HL-60/S4 treated with phorbol 12-myristate 13-acetate at 8.2 ng/mL for 4 days and 3 days (cell line): Measurements from ENCODE around the gene LIPG.
"Not testable (repeated sequence)": the region's sequence is repeated elsewhere in the genome, so short reads cannot be mapped to it uniquely, and the experiment has no call there.

Source experiments
- in situ Hi-C: fragments of 300-500 bp; cut with MboI; formaldehyde crosslinking; loops from 2 replicates; pipeline ENCODE4 v1.15.0; 2022; ENCODE audit warnings: low sequenced_read_pairs

The LIPG gene

DNA sequence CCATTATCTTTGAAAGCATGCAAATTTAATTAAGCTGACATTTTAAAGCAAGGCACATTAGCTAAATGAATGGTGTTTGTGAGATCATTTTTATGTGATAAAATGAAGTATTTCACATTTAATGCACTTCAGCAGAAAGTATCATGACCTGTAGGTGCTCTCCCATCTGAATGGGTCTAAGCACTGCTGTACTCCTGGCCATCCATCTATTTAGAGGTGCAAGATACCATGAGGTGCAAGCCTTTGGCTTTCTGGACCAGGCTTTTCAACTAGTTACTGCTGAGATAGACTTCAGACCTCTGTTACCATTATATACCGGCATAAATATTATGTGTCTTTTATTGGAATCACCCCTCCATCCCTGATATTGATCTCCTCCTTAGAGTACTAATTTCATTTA, 15.6 kb upstream of the LIPG start:
- in situ Hi-C loops = no loop called here

DNA sequence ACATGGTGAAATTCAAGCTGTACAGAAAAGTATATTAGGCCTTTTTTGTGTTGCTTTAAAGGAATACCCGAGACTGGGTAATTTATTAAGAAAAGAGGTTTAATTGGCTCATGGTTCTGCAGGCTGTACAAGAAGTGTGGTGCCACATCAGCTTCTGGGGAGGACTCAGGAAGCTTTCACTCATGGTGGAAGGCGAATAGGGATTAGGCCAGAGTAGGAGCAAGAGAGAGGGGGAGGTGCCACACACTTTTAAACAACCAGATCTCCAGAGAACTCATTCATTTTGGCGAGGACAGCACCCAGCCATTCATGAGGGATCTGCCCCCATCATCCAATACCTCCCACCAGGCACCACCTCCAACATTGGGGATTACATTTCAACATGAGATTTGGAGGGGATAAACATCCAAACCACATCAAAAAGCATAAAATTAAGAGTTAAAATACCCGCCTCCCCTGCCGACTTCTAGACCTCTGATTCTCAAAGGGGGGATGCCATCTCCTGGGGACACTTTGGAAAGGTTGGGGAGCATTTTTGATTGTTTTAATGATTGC, 15.1 kb upstream of the LIPG start:
- in situ Hi-C loops = no loop called here

DNA sequence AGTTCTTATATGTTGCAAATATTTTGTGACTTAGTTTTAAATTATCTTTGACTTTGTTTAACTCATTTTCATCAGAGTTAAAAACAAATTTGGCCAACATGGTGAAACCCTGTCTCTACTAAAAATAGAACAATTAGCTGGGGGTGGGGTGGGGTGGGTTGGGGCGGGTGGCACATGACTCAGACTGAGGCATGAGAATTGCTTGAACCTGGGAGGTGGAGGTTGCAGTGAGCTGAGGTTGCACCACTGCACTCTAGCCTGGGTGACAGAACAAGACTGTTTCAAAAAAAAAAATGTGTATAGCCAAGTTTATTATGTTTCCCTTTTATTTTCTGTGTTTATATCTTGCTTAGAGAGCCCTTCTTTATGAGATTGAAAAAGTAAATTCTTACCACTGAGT, 14.2 kb upstream of the LIPG start:
- in situ Hi-C loops = no loop called here

DNA sequence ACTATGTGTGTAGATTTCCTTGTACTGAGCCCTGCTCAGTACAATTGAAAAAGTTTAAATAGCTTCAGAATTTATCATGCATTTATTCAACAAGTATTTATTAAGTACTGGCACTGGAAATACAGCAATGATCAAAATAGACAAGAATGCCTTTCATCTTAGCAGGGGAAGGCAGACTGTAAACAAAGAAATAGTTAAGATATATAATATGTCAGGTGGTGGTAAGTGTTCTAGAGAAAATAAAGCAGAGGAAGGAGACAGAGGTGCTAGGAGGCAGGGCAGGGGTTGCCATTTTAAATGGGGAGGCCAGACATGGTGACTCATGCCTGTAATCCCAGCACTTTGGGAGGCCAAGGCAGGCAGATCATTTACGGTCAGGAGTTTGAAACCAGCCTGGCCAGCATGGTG, 13.6 kb upstream of the LIPG start:
- in situ Hi-C loops = no loop called here

DNA sequence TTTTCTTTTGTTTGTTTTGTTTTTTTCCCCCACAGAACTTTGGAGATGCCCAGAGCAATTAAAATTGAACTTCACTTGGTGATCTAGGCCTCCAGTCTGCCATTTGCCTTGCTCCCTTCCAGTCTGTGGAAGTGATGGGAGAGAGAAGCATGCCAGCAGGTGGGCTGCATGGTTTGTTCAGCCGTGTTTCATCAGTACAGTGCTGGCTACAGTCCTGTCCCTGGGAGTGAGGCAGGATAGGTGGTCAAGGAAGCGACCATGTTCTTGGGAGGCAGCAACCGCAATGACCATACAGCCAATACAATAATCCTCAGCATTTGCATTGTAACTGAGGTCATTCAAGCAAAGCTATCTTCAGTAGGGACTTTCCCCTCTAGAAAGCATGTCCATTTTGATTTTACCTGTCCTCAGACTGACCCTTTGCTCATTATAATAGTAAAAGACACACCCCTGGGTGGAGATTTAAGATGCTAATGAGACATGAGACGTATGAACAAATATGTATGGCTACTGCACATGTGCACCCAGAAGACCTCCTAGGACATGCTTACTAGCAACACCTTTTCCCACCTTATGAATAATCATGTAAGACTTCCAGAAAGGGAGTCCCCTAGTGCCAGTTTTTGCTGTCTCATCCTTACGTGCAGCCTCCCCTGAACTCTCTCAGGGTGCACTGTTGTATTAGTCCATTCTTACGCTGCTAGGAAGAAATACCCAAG, 11.1 kb upstream of the LIPG start:
- in situ Hi-C loops = no loop called here

DNA sequence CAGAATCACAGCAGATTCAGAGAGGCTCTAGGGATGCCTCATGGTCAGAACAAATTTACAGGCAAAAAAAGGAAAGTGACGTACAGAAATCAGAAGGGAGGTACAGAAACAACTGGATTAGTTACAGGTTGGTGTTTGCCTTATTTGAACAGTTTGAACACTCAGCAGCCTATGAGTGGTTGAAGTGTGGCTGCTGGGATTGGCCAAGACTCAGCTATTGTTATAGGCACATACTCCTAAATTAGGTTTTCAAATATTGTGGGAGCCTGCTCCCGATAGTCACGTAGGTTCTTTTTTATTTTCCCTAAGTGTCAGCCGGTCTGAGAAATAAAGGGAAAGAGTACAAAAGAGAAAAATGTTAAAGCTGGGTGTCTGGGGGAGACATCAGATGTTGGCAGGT, 8.9 kb upstream of the LIPG start:
- in situ Hi-C loops = no loop called here

DNA sequence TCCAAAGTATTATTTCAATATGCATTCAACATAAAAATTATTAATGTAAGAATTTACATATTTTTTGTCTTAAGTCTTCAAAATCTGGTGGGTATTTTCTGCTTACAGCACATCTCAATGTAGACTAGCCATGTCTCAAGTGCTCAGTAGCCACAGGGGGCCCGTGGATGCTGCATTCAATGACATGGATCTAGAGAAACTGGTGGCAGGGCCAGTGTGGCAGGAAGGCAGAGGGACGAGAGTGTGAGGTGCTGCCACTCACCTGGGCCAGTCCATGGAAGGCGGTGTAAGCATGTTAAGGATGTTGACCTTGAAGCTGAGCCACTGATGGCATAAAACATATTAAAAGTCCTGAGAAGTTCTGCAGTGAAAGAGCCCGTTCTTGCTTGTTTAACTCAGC, 6.2 kb upstream of the LIPG start:
- in situ Hi-C loops = no loop called here

DNA sequence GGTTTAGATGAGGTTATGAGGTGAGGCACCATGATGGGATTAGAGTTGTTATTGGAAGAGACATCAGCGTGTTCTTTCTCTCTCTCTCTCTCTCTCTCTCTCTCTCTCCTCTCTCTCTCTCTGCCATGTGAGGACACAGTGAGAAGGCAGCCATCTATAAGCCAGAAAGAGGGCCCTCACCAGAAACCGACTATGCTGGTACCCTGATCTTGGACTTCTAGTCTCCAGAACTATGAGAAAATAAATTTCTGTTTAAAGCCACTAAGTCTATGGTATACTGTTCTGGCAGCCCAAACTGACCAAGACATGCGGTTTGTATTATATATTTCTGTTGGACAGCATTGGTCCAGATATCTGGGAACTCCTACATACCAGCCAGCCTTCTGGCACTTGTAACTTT, 3.5 kb upstream of the LIPG start:
- in situ Hi-C loops = no loop called here

DNA sequence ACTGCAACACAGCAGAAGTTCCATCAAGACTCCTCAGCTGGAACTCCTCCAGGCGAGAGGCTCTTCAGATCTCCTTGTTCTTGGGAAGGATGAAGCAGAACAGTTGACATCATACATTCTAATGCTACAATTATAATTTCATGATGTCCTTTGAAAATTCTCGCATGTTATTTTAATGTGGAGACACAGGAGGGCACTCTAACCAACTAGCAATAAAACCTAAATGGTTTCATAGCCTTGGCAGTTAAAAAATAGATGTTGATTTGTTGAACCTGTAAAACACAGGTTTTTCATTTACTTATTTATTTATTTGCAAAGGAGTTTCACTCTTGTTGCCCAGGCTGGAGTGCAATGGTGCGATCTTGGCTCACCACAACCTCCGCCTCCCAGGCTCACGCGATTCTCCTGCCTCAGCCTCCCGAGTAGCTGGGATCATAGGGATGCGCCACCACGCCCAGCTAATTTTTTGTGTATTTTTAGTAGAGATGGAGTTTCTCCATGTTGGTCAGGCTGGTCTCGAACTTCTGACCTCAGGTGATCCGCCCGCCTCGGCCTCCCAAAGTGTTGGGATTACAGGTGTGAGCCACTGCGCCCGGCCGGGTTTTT, 2.4 kb upstream of the LIPG start:
- in situ Hi-C loops = not testable (repeated sequence)

DNA sequence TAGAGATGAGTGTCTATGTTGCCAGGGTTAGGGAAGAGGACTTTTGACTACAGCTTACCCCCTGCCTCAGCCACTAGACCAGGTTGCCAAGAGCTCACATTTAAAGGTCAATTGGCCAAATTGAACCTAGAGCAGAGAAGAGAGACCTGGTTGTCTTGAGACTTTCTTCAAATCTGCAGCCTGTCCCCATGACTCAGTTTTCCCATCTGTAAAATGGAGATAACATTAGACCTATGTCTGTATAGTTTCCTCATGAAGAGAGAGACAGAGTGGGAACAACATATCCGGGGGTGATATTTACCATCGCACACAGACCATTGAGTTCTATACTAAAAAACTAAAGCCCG, 1.6 kb upstream of the LIPG start:
- in situ Hi-C loops = no loop called here

DNA sequence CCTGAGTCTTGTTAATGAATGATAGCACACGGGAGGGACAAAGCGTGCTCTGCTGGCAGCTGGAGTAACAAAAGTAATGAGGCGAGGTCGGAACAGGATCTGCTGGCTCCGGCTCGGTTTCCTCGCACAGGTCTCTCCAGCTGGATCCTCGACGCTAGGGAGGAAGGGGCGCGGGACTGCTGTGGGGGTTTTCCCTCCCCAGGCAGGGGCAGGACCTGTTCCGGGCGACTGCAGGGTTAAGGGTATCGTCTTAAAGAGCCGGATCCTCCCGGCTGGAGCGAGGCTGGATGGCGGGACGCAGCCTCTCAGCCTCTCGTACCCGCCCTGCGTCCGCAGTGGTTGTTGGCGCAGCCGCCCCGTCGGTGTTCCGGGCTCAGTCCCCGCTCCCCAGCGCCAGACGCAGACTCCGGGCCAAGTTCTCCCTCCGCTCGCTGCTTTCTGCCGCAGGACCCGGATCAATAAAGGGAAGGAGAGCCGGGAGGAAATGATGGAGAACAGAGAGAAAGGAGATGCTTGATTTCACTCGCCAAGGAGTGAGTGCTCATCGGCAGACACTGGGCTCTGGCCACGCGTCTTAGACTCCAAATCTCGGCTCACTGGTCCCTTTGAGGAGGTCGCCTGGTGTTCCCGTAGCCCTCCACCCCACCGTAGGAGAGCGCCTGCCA, 1.1 kb upstream of the LIPG start:
- in situ Hi-C loops = no loop called here

DNA sequence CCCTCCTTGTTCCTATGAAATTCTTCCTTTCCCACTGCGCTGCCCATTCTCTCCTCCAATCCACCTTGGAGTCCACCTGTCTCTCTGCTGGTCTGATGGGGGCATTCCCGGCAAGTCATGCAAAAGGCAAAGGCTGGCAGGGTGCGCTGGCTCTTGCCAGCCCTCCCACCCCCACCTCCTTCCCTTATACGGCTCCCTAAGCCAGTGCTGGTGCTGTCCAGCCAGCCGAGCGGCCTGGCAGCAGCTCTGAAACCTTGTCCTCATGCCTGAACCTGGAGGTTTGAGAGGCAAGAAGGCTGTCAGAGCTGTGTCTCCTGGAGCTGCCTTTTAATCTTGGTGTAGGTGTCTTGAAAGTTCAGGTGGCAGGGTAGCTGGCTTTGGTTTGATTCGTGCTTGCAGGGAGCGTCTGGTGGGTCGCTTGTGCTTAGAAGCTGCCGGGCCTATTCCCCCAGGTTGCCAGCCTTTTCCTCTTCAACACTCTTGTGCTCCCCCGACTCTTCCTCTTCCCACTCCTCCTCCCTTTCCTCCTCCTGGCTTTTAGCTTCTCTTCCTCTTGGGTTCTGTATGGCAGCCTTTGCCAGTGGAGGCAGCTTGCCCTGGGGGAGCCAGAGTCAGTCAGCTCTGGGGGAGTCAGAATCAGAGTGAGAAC, 748 bp downstream of the LIPG start:
- in situ Hi-C loops = no loop called here

DNA sequence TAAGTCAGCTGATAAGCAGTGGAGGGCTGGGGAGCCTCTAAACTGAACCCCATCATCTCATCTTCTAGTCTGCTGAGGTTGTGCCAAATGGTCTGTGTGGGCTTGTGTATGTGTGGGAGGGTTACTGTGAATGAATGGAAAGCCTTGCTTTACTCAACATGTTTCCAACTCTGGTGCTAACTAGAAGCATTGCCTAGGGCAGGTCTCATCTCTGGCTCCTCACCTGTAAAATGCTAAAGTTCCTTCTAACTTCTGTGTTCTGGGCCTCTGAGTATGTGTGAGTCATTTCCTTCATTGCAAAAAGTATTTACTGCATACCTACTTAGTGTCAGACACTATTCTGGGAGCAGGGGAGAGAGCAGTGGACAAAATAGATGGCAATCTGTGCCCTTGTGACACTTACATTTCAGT, 1.3 kb downstream of the LIPG start:
- in situ Hi-C loops = no loop called here

DNA sequence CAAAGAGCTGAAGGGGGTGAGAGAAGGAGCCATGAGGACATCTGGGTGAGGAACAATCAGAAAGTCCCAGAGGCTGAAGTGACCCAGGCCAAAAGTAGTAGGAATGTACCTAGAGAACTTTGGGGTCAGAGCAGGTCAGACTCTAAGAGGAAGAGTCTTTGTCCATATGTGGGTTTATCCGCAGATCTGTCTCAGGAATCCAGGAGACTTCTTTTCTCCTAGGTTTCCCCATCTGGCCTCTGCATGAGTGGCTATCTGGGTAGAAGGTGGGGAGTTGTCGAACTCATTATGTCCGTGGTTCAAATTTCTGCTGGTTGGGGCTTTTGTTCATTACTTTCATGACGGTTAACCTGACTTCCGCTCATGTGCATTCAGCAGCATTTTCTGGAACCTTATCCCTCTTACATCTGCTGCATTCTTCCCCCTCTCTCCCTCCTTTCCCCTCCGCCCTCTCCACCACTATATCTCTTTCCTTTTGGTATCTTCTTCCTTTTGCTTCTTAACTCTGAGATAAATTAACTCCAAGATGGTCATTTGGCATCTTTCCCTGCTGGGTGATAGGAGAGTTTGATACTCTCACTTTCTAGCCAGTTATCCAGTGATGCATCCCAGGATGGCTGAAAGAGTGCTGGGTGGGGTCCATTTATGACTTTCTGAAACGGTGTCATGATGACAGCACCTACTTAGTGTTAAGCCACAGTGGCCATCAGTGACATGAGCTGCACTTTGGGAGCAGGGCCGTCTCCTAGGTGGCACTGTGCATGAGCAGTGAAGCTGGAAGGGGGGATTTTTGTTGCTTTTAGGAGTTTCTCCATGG, 2.1 kb downstream of the LIPG start:
- in situ Hi-C loops = no loop called here

DNA sequence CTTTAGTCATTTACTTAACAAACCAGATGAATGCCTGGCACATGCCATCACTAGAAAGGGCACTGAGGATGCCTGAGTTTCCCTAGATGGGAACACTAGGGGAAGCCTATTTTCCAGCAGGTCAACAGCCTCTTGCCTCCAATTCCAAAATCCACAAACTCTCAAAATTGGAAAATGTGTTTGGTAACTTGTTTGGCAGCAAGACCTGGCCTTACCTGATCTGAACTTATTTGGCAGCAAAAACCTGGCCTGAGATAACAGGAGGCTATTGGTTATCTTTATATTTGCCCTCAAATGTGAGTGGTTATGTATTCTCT, 2.6 kb downstream of the LIPG start:
- in situ Hi-C loops = no loop called here

DNA sequence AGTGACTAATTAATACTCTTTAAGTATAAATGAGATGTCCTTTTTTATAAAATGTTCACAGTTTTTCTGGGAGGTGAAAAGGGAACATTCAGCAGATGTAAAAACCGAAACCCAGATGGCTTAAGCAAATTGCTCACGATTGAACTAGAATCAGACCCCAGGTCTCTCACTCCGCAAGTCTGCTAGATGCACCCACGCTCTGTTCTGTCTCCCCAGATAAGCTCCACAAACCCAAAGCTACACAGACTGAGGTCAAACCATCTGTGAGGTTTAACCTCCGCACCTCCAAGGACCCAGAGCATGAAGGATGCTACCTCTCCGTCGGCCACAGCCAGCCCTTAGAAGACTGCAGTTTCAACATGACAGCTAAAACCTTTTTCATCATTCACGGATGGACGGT, 3.2 kb downstream of the LIPG start:
- in situ Hi-C loops = no loop called here

DNA sequence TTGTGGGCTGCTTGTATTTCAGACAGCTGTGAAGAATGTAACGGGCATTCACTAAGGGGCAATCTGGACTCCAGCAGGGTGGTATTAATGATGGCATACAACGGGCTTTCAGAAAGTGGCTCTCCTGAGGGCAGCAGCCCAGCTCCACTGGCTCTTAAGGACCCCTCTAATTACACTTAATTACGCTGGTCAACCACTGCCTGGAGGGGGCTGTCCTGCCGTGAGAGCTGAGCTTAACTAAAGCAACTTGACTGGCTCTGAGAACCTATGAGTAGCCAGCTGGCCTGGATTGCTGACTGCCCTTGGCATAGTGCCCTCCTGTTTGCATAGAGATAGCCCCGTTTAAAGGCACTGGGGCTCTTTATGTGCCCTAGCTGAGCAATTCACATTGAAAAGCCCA, 3.8 kb downstream of the LIPG start:
- in situ Hi-C loops = no loop called here

DNA sequence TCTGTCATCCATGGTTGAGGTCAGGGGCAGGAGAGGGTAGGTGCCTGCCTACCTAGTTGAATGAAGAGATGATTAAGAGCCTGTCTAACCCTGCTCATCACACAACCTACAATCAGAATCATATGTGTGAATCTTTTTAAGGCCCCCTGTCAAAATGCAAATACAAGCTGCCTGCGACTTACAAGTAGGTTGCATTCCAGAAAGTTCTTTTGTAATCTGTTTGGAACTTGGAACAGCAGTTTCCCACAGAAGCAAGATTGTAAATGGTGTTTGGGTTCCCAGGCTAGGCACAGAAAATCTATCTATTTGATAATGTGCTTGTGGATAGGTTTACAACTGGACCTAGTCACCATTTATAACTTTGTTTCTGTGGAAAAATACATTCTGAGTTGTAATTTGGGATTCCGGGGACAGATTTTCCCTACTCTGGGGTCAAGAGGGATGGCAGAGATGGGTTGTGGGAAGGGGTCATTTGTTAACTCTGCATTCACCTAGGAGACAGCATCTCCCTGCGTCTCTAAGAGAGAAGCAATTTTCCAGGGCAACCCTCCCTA, 4.4 kb downstream of the LIPG start:
- in situ Hi-C loops = no loop called here

DNA sequence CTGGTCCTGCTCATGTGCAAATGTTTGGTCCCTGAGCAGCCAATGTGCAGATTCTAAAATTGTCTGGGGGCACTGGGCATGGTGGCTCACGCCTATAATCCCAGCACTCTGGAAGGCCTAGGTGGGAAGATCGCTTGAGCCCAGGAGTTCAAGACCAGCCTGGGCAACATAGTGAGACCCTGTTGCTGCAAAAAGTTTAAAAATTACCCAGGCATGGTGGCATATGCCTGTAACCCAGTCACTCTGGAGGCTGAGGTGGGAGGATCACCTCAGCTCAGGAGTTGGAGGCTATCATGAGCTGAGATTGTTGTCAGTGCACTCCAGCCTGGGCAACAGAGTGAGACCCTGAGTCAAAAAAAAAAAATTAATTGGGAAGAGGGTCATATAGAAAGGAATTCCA, 5.1 kb downstream of the LIPG start:
- in situ Hi-C loops = no loop called here

DNA sequence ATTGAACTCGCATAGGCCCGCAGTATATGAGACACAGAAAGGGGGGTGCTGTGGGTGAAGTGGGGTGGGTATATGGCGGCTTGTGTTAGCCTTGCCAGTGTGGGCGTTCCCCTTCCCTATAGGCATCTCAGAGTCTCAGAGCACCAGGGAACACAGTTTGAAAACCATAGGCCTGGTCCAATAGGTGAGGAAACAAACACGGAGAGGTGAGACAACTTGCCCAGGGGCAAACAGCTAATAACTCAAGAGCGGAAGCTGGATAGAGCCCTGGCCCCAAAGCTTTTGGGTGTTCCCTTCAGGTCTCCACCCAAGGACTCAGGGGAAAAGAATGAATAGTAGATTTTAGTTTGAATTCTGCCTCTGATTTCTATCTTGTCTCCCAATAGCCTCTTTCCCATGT, 7.9 kb downstream of the LIPG start:
- in situ Hi-C loops = no loop called here

DNA sequence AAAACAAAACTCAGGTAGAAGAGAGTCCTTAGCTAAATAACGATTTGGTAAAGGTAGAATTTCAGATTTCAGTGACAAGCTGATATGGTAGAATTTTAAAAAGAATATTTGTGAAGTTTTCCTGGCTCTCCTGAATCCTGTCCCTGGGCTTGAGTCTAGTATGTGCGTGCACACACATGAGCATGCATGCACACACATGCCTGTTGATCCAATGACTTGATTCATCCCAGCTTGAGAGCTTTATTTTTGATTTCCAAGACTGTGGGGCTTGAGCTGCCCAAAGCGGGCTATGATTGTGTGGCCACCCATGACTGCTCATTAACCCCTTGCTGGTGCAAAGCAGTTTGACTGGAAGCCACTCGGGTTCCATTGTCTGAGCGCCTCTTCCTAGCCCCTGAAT, 9.0 kb downstream of the LIPG start:
- in situ Hi-C loops = no loop called here
